Measurements from ENCODE around the gene PATE1. TPM values are rescaled to one million over a fixed set of nuclear protein-coding genes. Genes with fewer than 3 reads are reported as not detected.
A peak's percentile ranks its signal among the peaks of the same experiment; 100 is the strongest.

PATE1 gene
- total and polyA plus RNA-seq, 8 donors = not detected

- intact Hi-C loops (cut with DNase I) = no loop called here
- ATAC-seq (peak; percentile 41), DNase-seq (peak in 1 of 4 donors; percentile 5)
- Histone ChIP-seq H3K36me3 (no peaks in the 10 kb centered on the region), H3K9me3 (no peaks in the 10 kb centered on the region), H3K27ac (no peak overlapping the region), H3K4me1 (no peaks in the 10 kb centered on the region), H3K27me3 (no peaks in the 10 kb centered on the region), H3K4me3 (no peak overlapping the region)
- no peak for TF ChIP-seq CTCF (IDR thresholded peaks at IDR 0.05)
Observed at GRCh38 chr11:125724125-125724524, 22.0 kb upstream of the PATE1 start.

GRCh38 chr11:125728969-125729368, 17.1 kb upstream of the PATE1 start:
- intact Hi-C loops (cut with DNase I) = no loop called here
- H3K4me1 ChIP-seq = no peaks in the 10 kb centered on the region
- no peak overlapping the region for H3K27ac ChIP-seq
- no peak overlapping the region for H3K4me3 ChIP-seq
- no peaks in the 10 kb centered on the region for H3K27me3 ChIP-seq
- no peak for TF ChIP-seq CTCF (IDR thresholded peaks at IDR 0.05)
- no peak for ATAC-seq
- no peaks in the 10 kb centered on the region for H3K9me3 ChIP-seq
- no peaks in the 10 kb centered on the region for H3K36me3 ChIP-seq
- no peak for DNase-seq

- H3K27me3 ChIP-seq = no peaks in the 10 kb centered on the region
- intact Hi-C loops (cut with DNase I) = no loop called here
- no peaks in the 10 kb centered on the region for H3K9me3 ChIP-seq
- H3K36me3 ChIP-seq = no peaks in the 10 kb centered on the region
- H3K4me1 ChIP-seq = no peaks in the 10 kb centered on the region
- no peak overlapping the region for H3K27ac ChIP-seq
- DNase-seq (no peak), ATAC-seq (no peak)
- H3K4me3 ChIP-seq = no peak overlapping the region
- TF ChIP-seq CTCF (IDR thresholded peaks at IDR 0.05) = no peak
Observed at GRCh38 chr11:125740617-125741016, 5.5 kb upstream of the PATE1 start.

- Histone ChIP-seq H3K36me3 (no peaks in the 10 kb centered on the region), H3K9me3 (no peaks in the 10 kb centered on the region), H3K27me3 (no peaks in the 10 kb centered on the region), H3K4me3 (no peak overlapping the region), H3K4me1 (no peaks in the 10 kb centered on the region), H3K27ac (no peak overlapping the region)
- no peak for ATAC-seq
- TF ChIP-seq CTCF (IDR thresholded peaks at IDR 0.05) = no peak
- intact Hi-C loops (cut with DNase I) = no loop called here
- no peak for DNase-seq
Observed at GRCh38 chr11:125743681-125744080, 2.4 kb upstream of the PATE1 start.

GRCh38 chr11:125750629-125751028, 4.5 kb downstream of the PATE1 start:
- no peak for TF ChIP-seq CTCF (IDR thresholded peaks at IDR 0.05)
- H3K4me3 ChIP-seq = no peak overlapping the region
- H3K27me3 ChIP-seq = no peaks in the 10 kb centered on the region
- intact Hi-C loops (cut with DNase I) = no loop called here
- no peak for ATAC-seq
- H3K27ac ChIP-seq = no peak overlapping the region
- no peak for DNase-seq
- H3K4me1 ChIP-seq = no peaks in the 10 kb centered on the region
- H3K9me3 ChIP-seq = no peaks in the 10 kb centered on the region
- H3K36me3 ChIP-seq = no peaks in the 10 kb centered on the region

All from left lung (tissue), 10 donors.